NCI-H2029 treated with DMSO at 0.1 percent for 48 hours (cell line): ENCODE data around the gene COL4A6.
"Not testable (repeated sequence)": the region's sequence is repeated elsewhere in the genome, so short reads cannot be mapped to it uniquely, and the experiment has no call there.

Experiments used
- DNase-seq: peaks from one replicate; lab custom pipeline; 2025; lab: John Stamatoyannopoulos, UW

Gene COL4A6

DNA sequence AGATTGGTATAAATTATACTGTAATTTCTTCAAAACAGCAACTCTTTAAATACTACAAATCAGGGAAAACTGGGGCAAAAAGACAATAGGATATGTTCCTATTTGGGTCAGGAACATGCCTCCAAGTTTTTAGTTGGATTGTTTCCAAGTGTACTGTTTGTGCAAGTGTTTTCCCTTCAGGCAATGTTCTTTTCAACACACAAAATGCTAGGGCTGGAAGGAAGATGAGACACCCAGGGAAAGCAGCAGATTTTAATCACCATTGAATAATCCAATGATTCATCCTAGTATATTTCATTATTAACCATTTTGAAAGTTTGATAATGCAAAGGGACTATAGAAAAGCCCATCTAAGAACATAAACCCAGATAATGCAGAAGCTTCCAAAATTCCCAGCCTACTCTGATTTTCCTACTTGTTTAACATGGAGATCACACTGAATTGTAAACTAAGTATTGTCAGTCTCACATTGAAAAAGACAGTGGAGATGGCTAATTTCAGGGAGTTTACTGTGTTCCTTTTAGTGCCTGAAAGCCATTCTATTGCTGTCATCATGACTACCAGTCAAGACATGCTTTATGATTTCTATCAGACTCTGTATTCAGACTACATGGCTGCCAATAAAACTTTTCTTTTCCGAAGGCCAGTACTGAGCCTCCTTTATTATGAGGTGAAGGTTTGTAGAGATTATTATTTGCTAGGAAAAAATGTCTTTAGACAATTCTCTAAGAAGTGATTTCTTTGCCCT, 38.6 kb downstream of the COL4A6 start:
- DNase-seq = no peak

DNA sequence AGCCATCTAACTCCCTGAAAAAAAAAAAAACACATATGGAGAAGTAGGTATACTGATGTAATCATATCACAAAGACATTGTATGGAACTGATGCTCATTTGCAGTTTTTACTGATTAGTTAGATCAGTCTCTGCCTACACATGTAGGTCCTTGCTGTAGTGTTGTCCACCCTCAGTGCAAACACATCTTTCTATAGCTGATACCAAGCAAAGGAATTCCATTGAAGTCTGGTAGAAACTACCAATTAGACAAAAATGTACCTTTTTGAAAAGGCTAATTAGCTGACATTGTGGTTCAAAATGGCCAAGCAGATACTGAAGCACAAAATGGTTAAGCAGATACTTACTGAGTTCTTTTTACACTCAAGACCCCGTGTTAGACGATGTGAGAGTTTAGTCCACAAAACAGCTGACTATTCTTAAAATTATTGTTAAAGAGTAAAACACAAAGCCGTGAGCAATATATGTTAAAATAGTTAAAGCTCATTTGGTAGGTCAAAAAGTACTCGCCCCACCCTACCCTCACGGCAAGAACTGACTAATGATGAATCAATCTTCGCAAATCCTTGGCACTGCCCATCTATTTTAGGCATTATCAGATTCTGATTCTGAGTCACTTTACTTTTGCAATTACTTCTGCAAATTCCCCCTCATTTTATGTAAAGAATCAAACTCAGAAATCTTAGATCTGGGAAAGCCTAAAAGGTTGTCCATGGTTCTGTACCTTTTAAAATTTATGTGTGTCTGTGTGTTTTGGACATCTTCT, 40.4 kb downstream of the COL4A6 start:
- no peak for DNase-seq

DNA sequence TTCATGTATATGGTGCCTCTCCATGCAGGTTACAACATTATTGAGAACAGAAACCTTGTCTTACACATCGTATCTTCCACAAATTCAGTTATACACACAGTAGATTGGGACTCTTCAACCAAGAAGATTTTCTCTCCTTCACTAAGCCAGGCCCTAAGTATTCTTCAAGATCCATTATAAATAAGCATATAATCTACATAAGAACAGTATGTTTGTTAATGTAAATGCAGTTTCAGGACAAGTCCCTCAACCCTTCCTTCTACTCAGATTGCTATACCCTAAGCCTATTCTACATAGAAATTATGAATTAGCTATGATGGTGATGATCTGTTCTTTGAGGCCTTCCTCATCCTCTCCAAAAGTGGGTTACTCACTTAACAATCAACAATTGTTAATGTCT, 41.2 kb downstream of the COL4A6 start:
- no peak for DNase-seq

DNA sequence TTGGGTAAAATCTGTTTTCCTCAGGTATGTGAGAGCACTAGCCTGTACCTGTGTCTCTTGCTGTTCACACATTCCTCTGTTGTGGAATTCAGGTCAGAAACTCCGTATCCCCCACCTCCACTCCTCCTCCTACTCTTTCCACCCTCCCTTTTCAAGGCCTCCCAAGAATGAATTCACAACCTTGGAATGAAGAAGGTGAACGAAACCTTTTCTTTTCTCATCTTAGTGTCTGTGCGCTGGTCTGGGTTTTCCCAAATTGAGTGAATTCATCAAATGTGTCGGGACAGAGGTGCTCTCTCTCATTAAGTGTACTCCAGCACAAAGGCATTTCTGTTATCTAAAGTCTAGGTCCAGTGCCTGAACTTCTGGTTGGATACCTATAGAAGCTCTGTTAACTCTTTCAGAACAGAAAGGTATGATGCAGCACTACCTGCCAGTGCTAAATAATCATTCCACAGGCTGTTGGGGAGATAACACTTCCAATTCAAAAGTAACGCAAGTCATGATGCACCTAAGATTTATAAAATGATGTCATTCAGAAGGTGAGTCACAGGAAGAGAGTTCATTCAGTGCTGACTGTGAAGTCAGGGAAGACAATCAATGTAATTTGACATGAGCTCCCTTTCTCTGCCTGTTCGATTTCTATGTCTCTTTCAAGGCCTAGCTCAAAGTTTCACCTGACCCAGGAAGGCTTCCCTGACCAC, 41.9 kb downstream of the COL4A6 start:
- DNase-seq = no peak

DNA sequence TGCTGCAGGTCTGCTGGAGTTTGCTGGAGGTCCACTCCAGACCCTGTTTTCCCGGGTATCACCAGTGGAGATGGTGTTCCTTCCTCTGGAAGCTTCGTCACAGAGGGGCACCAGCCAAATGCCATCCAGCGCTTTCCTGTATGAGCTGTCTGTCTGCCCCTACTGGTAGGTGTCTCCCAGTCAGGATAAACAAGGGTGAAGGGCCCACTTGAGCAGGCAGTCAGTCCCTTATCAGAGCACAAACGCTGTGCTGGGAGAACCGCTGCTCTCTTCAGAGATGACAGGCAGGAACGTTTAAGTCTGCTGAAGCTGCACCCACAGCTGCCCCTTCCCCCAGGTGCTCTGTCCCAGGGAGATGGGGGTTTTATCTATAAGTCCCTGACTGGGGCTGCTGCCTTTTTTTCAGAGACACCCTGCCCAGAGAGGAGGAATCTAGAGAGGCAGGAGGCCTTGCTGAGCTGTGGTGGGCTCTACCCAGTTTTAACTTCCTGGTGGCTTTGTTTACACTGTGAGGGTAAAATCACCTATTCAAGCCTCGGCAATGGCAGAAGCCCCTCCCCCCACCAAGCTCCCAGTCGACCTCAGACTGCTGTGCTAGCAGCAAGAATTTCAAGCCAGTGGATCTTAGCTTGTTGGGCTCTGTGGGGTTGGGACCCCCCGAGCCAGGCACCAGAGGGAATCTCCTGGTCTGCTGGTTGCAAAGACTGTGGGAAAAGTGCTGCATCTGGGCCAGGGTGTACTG, 47.1 kb downstream of the COL4A6 start:
- not testable (repeated sequence) for DNase-seq

DNA sequence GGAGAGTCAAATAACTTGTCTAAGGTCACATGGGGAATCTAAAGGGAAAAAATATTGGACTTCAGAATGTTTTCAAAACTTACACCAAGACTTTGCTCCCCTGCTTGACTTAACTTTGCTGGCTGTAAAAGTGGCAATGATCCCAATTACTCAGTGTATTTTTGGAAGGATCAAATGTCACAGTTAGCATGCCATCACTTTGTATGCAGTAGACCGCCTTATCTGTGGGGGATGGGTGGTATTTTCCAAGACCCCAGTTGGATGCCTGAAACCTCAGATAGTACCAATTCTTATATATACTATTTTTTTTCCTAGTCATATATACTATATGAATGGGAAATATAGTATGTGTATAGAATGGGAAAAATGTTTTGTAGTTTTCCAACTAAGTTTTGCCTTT, 53.4 kb downstream of the COL4A6 start:
- DNase-seq = no peak

DNA sequence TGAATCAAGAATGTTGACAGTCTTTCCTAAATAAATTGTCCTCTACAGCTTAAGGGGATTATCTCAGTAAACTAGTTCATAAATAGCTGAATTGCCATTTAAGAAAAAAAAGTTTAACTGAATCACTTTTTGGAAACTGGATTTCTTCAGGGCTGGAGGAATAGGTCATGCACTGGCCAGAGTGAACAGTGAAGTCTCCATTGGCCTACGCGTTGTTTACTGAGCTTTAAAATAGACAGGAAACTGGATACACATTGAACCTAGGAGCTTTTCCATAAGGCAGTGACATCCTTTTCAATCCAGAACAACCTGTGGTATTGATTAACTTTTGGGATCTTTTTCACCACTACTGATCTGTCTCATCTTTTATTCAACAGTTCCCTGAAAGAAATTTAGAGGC, 58.0 kb downstream of the COL4A6 start:
- DNase-seq = no peak

DNA sequence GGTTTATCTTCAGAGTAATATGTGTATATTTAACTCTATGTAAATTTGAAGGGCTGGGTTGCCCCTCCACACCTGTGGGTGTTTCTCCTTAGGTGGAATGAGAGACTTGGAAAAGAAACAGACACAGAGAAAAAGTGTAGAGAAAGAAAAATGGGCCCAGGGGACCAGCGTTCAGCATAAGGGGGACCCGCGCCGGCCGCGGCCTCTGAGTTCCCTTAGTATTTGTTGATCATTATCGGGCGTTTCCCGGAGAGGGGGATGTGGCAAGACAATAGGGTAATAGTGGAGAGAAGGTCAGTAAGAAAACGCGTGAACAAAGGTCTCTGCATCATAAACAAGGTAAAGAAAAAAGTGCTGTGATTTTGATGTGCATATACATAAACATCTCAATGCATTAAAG, 61.4 kb downstream of the COL4A6 start:
- DNase-seq = not testable (repeated sequence)

DNA sequence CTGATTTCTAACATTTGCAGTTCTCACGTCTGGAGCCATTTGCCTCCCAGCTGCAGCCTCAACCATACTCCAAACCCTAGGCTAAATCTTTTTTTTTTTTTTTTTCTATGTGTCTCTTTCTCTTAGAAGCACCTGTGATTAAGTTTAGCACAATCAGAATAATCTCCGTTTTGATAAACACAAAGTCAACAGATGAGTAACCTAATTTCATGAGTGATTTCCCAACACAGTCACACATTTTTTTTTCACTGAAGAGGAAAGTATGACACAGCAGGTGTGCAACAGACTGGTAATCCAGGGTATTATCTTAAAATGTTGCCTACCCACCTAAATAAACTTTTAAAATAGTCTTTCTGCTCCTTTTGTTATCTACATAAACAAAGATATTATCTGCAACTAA, 62.6 kb downstream of the COL4A6 start:
- not testable (repeated sequence) for DNase-seq

DNA sequence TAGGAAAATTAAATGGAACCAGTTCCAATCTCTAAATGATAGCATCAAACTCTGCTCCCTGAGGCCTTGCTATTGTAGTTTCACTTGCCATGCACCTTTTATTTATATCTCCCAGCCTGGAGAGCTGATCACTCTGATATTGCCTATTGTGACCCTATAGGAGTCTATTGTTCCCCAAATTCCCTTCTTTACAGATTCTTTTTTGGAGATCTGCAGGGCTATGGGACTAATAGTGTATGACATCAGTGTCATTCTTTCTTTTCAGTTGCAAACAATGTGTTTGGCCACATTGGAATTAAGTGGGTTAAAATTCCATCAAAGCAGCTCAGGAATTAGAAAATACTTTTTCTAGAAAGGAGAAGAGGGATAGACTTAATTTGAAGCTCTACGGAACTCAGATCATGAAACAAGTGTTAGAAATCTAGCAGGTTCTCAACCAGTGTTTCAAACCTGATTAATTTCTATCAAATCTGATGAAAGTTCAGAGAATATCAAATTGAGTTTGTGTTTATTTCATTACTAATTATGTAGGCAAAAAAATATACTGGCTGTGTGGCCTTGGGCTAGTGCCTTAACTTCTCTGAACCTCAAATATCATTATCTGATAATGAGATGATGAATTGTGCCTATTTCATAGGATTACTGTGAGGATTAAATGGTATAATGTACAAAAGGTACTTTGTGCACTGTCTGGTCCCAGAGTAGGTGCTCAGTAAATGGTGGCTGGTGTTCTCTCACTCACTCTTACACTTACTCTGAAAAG, 71.4 kb downstream of the COL4A6 start:
- DNase-seq = no peak

DNA sequence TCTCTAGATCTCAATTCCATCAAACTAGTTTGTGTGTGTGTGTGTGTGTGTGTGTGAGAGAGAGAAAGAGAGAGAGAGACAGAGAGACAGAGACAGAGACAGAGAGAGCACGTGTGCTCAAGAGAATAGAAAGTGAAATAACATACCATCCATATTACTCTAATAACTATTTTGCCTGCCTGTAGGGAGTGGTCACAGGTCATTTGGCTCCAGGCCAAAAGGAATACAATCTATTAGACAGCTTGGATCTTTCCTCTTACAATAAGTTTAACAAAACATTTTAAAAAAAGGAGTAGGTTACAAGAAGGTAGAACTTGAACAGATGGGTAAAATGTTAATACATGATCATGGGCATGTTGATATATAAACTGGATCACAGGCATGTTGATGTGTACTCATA, 76.2 kb downstream of the COL4A6 start:
- no peak for DNase-seq

DNA sequence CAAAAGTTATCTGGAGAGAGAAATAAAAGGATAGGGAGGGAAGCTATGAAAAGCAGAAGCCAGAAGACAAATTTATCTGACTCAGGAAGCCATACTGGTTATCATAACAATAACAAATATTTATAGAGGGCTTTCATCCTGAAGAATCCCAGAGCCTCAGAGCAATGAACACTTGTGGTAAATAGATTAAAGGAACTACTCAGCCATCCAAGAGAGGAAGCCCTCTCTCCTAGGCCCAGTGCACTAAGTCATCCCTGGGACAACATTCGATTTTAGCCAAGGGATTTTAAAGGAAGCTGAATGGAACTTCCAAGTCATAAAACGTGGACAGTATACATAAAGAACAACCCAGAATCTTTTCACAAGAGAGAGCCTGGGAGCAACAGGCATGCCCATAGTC, 76.9 kb downstream of the COL4A6 start:
- no peak for DNase-seq

DNA sequence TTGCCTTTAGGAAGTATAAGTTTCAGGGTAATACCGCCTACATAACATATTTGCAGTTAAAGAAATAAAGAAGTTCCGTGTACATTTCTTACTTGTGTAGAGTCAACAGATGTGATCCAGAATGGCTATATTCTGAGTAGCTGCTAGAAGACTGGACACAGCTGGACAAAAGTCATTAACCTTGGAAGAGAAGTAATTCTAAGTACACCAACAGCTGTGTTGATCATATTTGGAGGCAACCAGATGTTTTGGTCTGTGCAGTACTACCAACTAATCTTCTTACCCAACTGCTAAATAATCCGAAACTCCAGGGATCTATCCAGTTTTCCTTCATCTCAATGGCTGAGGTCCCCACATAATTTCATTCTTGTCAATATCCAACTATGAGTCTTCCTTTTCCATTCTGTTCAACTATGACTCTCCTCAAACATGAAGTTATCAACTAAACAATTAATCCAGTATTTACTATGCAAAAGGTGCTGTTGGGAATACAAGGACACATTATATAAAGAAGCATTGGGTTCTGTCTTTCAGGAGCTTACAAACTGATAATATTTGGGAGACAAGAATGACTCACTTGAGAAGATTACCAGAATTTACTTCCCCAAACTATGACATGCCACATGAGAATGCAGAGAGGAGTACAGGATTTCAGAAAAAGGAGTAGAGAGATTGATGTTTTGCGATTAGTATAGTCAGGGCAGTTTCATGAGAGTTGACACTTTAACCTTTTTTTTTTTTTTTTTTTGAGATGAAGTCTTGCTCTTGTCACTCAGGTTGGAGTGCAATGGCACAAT, 78.2 kb downstream of the COL4A6 start:
- DNase-seq = no peak

DNA sequence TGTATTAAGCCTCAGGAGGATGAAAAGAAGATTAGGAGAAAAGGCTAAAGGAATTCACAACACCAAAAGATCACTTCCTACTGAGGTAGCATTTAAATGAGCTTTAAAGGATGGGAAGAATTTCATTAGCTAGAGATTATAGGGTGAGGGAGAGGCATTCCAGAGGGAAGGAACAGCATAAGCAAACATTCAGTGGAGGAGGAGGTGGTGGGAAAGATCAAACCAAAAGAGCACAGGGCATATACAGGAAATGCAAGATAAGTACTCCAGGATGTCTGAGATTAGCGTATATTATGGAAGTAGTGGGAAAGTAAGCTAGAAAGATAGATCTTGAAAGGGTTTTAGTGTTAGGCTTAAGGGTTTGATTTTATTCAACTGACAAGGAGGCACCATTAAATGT, 84.8 kb downstream of the COL4A6 start:
- no peak for DNase-seq

DNA sequence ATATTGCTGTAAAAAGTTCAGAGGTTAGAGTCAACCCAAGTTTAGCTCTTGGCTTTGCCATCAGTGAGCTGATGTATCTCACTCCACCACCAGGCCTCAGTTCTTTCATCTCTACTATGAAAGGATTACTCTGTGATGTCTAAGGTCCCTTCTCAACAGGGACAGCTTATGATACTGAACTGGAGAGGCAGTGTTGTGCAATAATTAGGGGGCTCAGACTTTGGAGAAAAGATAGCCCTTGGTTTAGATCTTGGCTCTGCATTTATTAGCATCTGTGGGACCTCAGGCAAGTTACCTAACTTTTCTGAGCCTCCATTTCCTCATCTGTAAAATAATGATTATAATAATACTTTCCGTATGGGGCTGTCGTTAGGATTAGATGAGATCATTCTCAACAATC, 89.0 kb downstream of the COL4A6 start:
- no peak for DNase-seq

DNA sequence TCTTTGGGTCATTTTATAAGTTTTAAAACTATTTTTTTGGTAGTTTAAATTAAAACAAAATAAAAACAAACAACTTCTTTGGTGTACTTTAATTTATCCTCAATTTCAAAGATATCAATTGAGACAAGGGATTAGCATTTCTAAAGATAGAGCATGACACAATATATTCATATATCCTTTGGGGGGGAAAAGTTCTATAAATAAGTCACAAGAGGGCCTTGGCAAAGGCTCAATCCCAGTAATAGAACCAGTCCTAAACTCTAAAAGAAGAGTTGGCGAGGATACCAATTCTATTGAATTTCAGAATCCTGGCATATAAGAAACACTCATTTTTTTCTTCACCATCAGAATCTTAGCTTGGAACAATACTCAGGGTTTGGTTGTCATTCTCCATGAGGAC, 89.7 kb downstream of the COL4A6 start:
- DNase-seq = no peak

DNA sequence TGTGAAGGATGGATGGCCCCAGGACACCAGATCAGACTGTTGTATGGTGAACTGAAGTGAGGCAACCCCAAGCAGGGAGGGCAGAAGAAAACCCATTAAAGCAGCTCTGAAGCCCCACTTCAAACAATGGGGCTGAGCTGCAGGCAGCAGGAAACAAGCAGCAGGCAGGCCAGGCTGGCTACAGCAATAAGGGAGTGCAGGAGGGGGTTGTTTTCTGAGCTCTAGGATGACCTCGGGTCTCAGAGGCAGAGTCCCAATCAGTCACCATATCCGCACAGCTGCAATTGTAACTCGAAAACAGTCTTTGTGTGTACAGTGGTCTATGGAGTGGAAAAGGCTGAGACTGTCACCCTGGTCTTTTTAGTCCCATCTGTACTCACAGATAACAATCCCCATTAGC, 90.4 kb downstream of the COL4A6 start:
- no peak for DNase-seq

DNA sequence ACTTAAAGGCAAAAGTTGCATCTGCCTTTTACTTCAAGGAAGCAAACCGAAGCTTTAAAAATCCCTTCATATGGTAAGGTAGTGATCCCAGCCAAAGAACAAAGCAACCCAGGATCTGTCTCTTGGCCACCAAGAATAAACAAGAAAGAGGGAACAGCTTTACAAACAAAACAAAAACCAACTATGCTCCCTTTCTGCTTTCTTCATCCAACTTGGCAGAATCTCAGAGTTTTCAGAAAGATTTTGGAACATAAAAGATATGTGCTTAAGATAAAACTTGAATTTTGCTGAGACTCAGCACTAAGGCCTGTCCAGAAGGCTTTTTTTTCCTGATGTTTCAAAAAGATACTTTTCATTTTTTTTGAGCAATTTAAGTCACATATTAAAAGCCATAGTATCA, 94.0 kb downstream of the COL4A6 start:
- DNase-seq = no peak

DNA sequence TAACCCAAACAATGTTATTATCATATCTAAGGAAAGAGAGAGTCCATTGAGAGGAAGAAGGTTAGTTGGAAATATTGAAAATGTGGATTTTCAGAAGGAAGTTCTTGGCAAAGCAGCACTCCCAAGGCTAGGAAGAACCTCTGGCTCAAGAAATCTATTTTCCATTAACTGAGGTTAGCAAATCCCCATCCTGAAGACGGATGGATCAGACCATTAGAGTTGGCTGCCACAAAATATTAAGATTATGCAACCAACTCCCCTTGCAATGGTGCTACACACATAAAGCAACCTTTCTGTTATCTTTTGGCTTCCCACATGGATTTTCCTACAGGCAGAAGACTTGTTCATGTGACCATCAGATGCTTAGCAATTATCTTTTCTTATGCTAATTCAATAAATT, 96.3 kb downstream of the COL4A6 start:
- DNase-seq = no peak

DNA sequence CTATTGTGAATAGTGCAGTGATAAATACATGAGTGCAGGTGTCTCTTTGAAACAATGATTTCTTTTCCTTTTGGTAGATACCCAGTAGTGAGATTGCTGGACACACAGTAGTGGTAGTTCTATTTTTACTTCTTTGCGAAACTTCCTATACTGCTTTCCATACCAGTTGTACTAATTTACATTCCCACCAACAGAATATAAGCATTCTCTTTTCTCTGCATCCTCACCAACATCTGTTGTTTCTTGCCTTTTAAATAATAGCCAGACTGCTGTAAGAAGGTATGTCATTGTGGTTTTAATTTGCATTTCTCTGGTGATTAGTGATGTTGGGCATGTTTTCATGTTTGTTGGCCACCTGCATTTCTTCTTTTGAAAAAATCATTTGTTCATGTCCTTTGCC, 105.9 kb downstream of the COL4A6 start:
- DNase-seq = no peak
